Right lobe of liver (tissue), 6 donors: ENCODE data around the gene LRRC10B. TPM values are rescaled to one million over a fixed set of nuclear protein-coding genes. Genes with fewer than 3 reads are reported as not detected.

ENCODE experiments used
- ATAC-seq, 4 donors: fragments of 200-7000 bp; cut with Tn5 transposase; one replicate each; pipeline ENCODE4 v1.9.1; 2020; ENCODE audit warnings: mild to moderate bottlenecking in 4 of 4, moderate library complexity in 4 of 4
- DNase-seq, 3 donors: peaks; one replicate each; pipeline ENCODE4 v3.0.0-alpha.2; 2020
- H3K27ac ChIP-seq, 3 donors: fragments of 200-600 bp; one replicate each; pipeline ENCODE4 v1.8.0; 2022
- H3K27me3 ChIP-seq, 2 donors: fragments of 200-600 bp; one replicate each; pipeline ENCODE4 v1.8.0; 2022
- H3K36me3 ChIP-seq, 4 donors: fragments of 200-600 bp; sonication (generic) in 1 of 4; one replicate each; pipeline versions ENCODE4 v1.5.1 to v1.8.0; 2017 to 2022; ENCODE audit warnings: control low read depth in 1 of 4
- H3K4me1 ChIP-seq, 4 donors: fragments of 200-600 bp; sonication (generic) in 1 of 4; one replicate each; pipeline versions ENCODE4 v1.5.1 to v1.8.0; 2017 to 2022; ENCODE audit warnings: control low read depth in 1 of 4
- H3K4me3 ChIP-seq, 3 donors: fragments of 200-600 bp; one replicate each; pipeline ENCODE4 v1.8.0; 2022
- H3K9me3 ChIP-seq, 4 donors: fragments of 200-600 bp; sonication (generic) in 1 of 4; one replicate each; pipeline versions ENCODE4 v1.5.1 to v1.8.0; 2017 to 2022; ENCODE audit warnings: control low read depth in 1 of 4
- POLR2A ChIP-seq: fragments of 450-650 bp; IDR thresholded peaks from one replicate; pipeline ENCODE4 v1.6.1; 2017; ENCODE audit warnings: antibody characterized with exemption, mild to moderate bottlenecking
- WGBS: methylation state at CpG from one replicate; pipeline ENCODE4 v1.1.6; 2018; ENCODE audit warnings: low coverage, low lambda C conversion rate; ENCODE audit not compliant: insufficient coverage; ENCODE audit errors: missing lambda C conversion rate; 5-methylcytosine and 5-hydroxymethylcytosine counted together
- intact Hi-C, 2 donors: fragments of 100-400 bp; cut with DNase I; formaldehyde crosslinking; loops; one replicate each; pipeline versions ENCODE4 v1.11.2 to v1.14.1; 2022
- total RNA-seq, 6 experiments: library from RNA; depleted of rRNA in 2 of 6; stranded (reverse); fragments of >200 nt in 2 of 6; fragmentation: NEBNext Ultra II Directional in 3 of 6; extraction: Animal tissue kit (Norgen Biotek cat#: 25700) in 3 of 6; gene quantifications; one replicate each; pipeline versions ENCODE4 v1.1.0 to v1.2.4, GENCODE V29; 2016 to 2023
- TF ChIP-seq, protein P1 (sequence below), 4 donors: fragments of 200-600 bp in 3 of 4; fragments of 450-650 bp in 1 of 4; IDR thresholded peaks; one replicate each; pipeline versions ENCODE4 v1.5.1 to v1.8.0; 2016 to 2022; ENCODE audit warnings: antibody characterized with exemption in 4 of 4, mild to moderate bottlenecking in 2 of 4
- donor health status: DM: no; HTN: yes; CAD: no.
- donor health status: DM: no; HTN: no; CAD: no.
- donor health status: DM: no; HTN: no; CAD: no.
- donor health status: DM: no; HTN: yes; CAD: no.
- donor health status: DM: no; HTN: yes; CAD: no.

Gene LRRC10B
- total RNA-seq, 6 experiments from 2014 or later: not detected

DNA sequence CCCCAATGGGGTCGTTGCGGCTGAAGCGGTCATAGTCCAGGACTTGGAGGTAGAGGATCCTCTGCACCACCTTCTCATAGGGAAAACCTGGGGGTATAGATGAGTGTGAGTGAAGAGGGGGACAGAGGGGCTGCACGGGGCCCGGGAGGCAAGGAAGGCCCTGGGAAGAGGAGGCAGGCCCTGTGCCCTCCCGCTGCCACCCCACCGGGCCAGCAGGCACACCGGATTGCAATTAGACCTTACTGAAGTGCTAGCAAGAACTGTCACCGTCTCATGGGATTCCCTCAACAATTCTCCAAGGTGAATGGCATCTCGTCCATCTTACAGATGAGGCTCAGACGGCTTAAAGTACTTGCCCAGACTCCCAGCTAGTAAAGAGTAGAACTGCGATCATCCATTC is 15.9 kb downstream of the LRRC10B start:
- ATAC-seq (no peak), DNase-seq (no peak)
- intact Hi-C loops: loop anchor here in 1 of 2 donors (10.0 kb wide), 1 partner anchor 50 kb away; no protein-coding TSS in a partner anchor
- no peaks in the 10 kb centered on the region for H3K27me3 ChIP-seq
- WGBS: 79% methylated on average over 2 of the region's 12 CpGs
- no peak overlapping the region for H3K27ac ChIP-seq
- no peaks in the 10 kb centered on the region for H3K9me3 ChIP-seq
- TF ChIP-seq, protein P1, sequence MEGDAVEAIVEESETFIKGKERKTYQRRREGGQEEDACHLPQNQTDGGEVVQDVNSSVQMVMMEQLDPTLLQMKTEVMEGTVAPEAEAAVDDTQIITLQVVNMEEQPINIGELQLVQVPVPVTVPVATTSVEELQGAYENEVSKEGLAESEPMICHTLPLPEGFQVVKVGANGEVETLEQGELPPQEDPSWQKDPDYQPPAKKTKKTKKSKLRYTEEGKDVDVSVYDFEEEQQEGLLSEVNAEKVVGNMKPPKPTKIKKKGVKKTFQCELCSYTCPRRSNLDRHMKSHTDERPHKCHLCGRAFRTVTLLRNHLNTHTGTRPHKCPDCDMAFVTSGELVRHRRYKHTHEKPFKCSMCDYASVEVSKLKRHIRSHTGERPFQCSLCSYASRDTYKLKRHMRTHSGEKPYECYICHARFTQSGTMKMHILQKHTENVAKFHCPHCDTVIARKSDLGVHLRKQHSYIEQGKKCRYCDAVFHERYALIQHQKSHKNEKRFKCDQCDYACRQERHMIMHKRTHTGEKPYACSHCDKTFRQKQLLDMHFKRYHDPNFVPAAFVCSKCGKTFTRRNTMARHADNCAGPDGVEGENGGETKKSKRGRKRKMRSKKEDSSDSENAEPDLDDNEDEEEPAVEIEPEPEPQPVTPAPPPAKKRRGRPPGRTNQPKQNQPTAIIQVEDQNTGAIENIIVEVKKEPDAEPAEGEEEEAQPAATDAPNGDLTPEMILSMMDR (IDR thresholded peaks at IDR 0.05): no peak
- TF ChIP-seq POLR2A: no peak
- peaks cover 0 to 34% (median 3%) of the 10 kb centered on the region in 4 donors for H3K36me3 ChIP-seq
- no peak overlapping the region for H3K4me3 ChIP-seq
- peaks cover 0 to 12% (median 3%) of the 10 kb centered on the region in 4 donors for H3K4me1 ChIP-seq

DNA sequence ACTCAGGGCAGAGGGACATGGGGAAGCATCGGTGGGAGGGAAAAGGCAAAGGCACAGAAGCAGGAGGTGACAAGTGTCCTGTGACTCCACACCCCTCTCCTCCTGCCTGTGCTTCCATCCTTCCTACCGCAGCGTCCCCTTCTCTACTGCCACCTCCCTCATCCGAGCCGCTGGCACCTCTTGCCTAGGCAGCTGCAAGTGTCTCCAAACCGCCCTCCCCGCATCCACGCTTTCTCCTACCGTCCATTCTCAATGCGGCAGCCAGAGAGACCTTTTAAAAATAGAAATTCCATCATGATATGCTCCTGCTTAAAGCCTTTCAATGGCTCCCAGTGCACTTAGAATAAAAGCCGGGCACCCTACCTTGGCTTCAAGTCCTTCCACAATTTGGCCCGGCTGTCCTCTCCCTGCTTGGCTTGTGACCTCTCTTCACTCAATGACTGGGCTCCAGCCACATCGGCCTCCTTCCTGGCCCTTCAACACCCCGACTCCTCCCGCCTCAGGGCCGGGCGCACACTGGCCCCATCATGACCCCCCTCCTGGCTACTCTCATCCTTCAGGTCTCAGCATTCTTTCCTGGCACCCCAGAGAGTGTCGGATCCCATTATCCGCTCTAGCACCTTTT is 16.5 kb downstream of the LRRC10B start:
- no peaks in the 10 kb centered on the region for H3K27me3 ChIP-seq
- H3K4me1 ChIP-seq: peaks cover 0 to 14% (median 3%) of the 10 kb centered on the region in 4 donors
- intact Hi-C loops: loop anchor here in 1 of 2 donors (10.0 kb wide), 1 partner anchor 50 kb away; no protein-coding TSS in a partner anchor
- no peak overlapping the region for H3K27ac ChIP-seq
- DNase-seq: no peak
- peaks cover 0 to 34% (median 3%) of the 10 kb centered on the region in 4 donors for H3K36me3 ChIP-seq
- H3K9me3 ChIP-seq: no peaks in the 10 kb centered on the region
- no peak for ATAC-seq
- no peak overlapping the region for H3K4me3 ChIP-seq
- TF ChIP-seq, protein P1 (IDR thresholded peaks at IDR 0.05): no peak
- no peak for TF ChIP-seq POLR2A
- WGBS: 92% methylated on average over 16 of the region's 19 CpGs

DNA sequence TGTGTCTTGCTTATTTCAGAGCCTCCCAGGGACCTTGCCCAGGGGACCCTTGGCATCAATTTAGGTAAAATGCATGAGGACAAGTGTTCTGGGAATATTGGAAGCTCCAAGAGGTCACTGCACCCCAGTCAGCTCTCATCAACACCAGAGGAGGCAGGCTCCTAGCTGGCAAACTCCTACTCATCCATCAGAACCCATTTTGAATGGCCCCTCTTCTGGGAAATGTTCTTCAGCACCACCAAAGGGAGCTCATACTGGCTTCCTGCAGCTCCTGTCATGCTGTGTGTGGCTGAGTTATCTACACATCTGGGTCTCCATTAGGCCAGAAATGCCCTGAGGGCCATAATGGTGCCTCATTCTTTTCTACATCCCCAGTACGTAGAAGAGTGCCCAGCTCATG is 17.7 kb downstream of the LRRC10B start:
- intact Hi-C loops: loop anchor here in 1 of 2 donors (10.0 kb wide), 1 partner anchor 49 kb away; no protein-coding TSS in a partner anchor
- peaks cover 0 to 26% (median 6%) of the 10 kb centered on the region in 4 donors for H3K4me1 ChIP-seq
- ATAC-seq (no peak), DNase-seq (no peak)
- H3K4me3 ChIP-seq: no peak overlapping the region
- WGBS: no CpG with 5 or more reads among the region's 1 CpG
- no peak overlapping the region for H3K27ac ChIP-seq
- TF ChIP-seq, protein P1 (IDR thresholded peaks at IDR 0.05): no peak
- no peak for TF ChIP-seq POLR2A
- H3K27me3 ChIP-seq: no peaks in the 10 kb centered on the region
- H3K9me3 ChIP-seq: no peaks in the 10 kb centered on the region
- H3K36me3 ChIP-seq: peaks cover 0 to 33% (median 3%) of the 10 kb centered on the region in 4 donors

DNA sequence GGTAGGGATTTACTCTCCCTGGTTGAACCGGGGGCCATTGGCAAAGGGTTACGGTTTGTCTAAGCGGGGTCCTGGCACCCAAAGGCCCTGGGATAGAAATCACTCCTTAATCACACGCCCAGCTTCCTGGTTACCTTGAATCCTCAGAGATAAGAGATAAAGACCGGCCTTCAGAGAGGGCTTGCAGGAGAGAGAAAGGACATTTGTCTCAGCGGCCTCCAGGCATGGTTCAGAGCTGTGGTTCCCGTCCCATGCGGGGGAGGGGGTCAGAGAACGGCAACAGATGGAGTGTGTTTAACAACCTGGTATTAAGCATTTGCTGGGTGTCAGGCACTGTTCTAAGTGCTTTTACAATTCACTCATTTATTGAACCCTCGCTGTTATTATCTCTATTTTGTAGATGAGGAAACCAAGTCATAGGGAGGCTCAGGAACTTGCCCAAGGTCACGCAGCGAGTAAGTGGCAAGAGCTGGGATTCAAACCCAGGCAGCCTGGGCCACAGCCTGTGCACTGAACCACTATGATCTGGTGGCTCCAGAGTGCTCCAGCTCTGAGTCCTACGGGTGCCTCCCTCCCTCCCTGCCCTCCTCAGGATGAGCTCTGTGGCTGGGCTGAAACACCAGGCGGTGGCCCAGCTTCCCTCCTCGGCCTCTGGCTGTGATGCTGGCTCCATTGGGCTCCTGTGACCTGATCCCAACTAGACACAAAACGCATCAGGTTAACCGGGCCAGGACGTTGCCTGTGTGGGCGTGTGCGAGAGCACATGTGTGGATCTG is 18.6 kb downstream of the LRRC10B start:
- Histone ChIP-seq H3K27ac (no peak overlapping the region), H3K4me1 (peaks cover 0 to 34% (median 11%) of the 10 kb centered on the region in 4 donors), H3K36me3 (peaks cover 0 to 26% (median 3%) of the 10 kb centered on the region in 4 donors), H3K27me3 (no peaks in the 10 kb centered on the region), H3K9me3 (no peaks in the 10 kb centered on the region), H3K4me3 (no peak overlapping the region)
- TF ChIP-seq, protein P1 (IDR thresholded peaks at IDR 0.05): no peak
- no peak for TF ChIP-seq POLR2A
- intact Hi-C loops: loop anchor here in 1 of 2 donors (10.0 kb wide), 1 partner anchor 48 kb away; no protein-coding TSS in a partner anchor
- DNase-seq (no peak), ATAC-seq (no peak)
- WGBS: 59% methylated on average over 9 of the region's 20 CpGs
